IMR-90 (cell line): ENCODE results near the gene SGSH.

Experiments used
- CEBPB ChIP-seq: IDR thresholded peaks from 2 replicates; pipeline ENCODE4 v1.6.1; 2012; ENCODE audit warnings: low read depth, low read length, improper control_type of control experiment
- CTCF ChIP-seq: conservative IDR thresholded peaks from 2 replicates; pipeline ENCODE4 v1.5.1; 2012; ENCODE audit warnings: mild to moderate bottlenecking, low read depth, low read length, improper control_type of control experiment
- FOS ChIP-seq: fragments of 150-350 bp; IDR thresholded peaks from 2 replicates; pipeline ENCODE4 v1.6.1; 2016; ENCODE audit warnings: low read depth, low read length
- MAFK ChIP-seq: IDR thresholded peaks from 2 replicates; pipeline ENCODE4 v1.6.1; 2012; ENCODE audit warnings: low read depth, low read length, improper control_type of control experiment
- MAZ ChIP-seq: IDR thresholded peaks from 2 replicates; pipeline ENCODE4 v1.6.1; 2012; ENCODE audit warnings: low read depth, mild to moderate bottlenecking, low read length, improper control_type of control experiment, moderate library complexity, borderline replicate concordance
- NFE2L2 ChIP-seq: fragments of 150-350 bp; IDR thresholded peaks from 2 replicates; pipeline ENCODE4 v1.6.1; 2016; ENCODE audit warnings: low read depth, mild to moderate bottlenecking, low read length
- POLR2A ChIP-seq: IDR thresholded peaks from 2 replicates; pipeline ENCODE4 v1.6.1; 2012; ENCODE audit warnings: mild to moderate bottlenecking, low read depth, low read length
- RAD21 ChIP-seq: IDR thresholded peaks from 2 replicates; pipeline ENCODE4 v1.6.1; 2012; ENCODE audit warnings: low read length, improper control_type of control experiment
- RFX5 ChIP-seq: IDR thresholded peaks from 2 replicates; pipeline ENCODE4 v1.8.0; 2012; ENCODE audit warnings: low read depth, mild to moderate bottlenecking, low read length, moderate library complexity
- SMC3 ChIP-seq: fragments of 150-350 bp; IDR thresholded peaks from 2 replicates; pipeline ENCODE4 v1.6.1; 2016; ENCODE audit warnings: low read depth, mild to moderate bottlenecking, antibody characterized with exemption, low read length, moderate library complexity
- USF2 ChIP-seq: fragments of 150-350 bp; IDR thresholded peaks from 2 replicates; pipeline ENCODE4 v1.6.1; 2017; ENCODE audit warnings: mild to moderate bottlenecking, antibody characterized with exemption, low read length, low read depth

- TF ChIP-seq CEBPB (no peak), USF2 (no peak), CTCF (no peak), RFX5 (no peak), SMC3 (no peak), POLR2A (no peak), FOS (no peak), NFE2L2 (no peak), RAD21 (no peak), MAZ (no peak), MAFK (no peak)
Observed at GRCh38 chr17:80169107-80169506, 51.0 kb downstream of the SGSH start.
